ENCODE measurements around the gene TRABD2A. TPM values are rescaled to one million over a fixed set of nuclear protein-coding genes. Genes with fewer than 3 reads are reported as not detected.

Gene TRABD2A
- total RNA-seq, 3 donors from 2014 or later (not counting 1 experiment from before 2014, with no cell fraction given), result 1.4 to 6.3 (median 6.3) TPM

- intact Hi-C loops (cut with micrococcal nuclease), result no loop called here
- Histone ChIP-seq H3K36me3 (ENCODE audit: control insufficient read depth, insufficient read depth, low read length) (no peaks in the 10 kb centered on the region), H3K4me1 (ENCODE audit: control insufficient read depth, insufficient read depth, low read length) (no peaks in the 10 kb centered on the region), H3K27me3 (ENCODE audit: control insufficient read depth, insufficient read depth, low read length) (no peaks in the 10 kb centered on the region), H3K9me3 (ENCODE audit: control insufficient read depth, insufficient read depth, low read length) (no peaks in the 10 kb centered on the region), H3K27ac (ENCODE audit: low read length) (no peak overlapping the region), H3K4me3 (ENCODE audit: low read length) (no peak overlapping the region)
- no peak for ATAC-seq
- Mint-ChIP-seq H3K4me3 (no peak overlapping the region), H3K36me3 (peaks cover 6% of the 10 kb centered on the region), H3K4me1 (no peaks in the 10 kb centered on the region), H3K27ac (no peak overlapping the region), H3K9me3 (no peaks in the 10 kb centered on the region), H3K27me3 (ENCODE audit: low read depth in 2 of 2) (no peaks in the 10 kb centered on the region)
- no peak for TF ChIP-seq CTCF (IDR thresholded peaks at IDR 0.05)
- DNase-seq, result no peak
- WGBS (ENCODE audit: insufficient coverage), result 100% methylated on average over 6 of the region's 6 CpGs
Measured at GRCh38 chr2:84792856-84793522, 87.9 kb downstream of the TRABD2A start.

- no peak overlapping the region for H3K27ac ChIP-seq (ENCODE audit: low read length)
Measured at GRCh38 chr2:84788498-84788897, 92.4 kb downstream of the TRABD2A start.

GRCh38 chr2:84788027-84788426, 92.9 kb downstream of the TRABD2A start:
- Histone ChIP-seq H3K4me1 (ENCODE audit: control insufficient read depth, insufficient read depth, low read length) (peaks cover 7% of the 10 kb centered on the region), H3K36me3 (ENCODE audit: control insufficient read depth, insufficient read depth, low read length) (no peaks in the 10 kb centered on the region), H3K9me3 (ENCODE audit: control insufficient read depth, insufficient read depth, low read length) (no peaks in the 10 kb centered on the region), H3K4me3 (ENCODE audit: low read length) (no peak overlapping the region), H3K27me3 (ENCODE audit: control insufficient read depth, insufficient read depth, low read length) (no peaks in the 10 kb centered on the region), H3K27ac (ENCODE audit: low read length) (no peak overlapping the region)
- intact Hi-C loops (cut with micrococcal nuclease), result loop anchor here (10.0 kb wide), 1 partner anchor 97 kb away; the partner anchor contains the start of gene TRABD2A
- Mint-ChIP-seq H3K27me3 (ENCODE audit: low read depth in 2 of 2) (no peaks in the 10 kb centered on the region), H3K4me3 (no peak overlapping the region), H3K27ac (no peak overlapping the region), H3K36me3 (peaks cover 6% of the 10 kb centered on the region), H3K4me1 (peaks cover 23 to 31% of the 10 kb centered on the region in 2 donors), H3K9me3 (peaks cover 0 to 2% of the 10 kb centered on the region in 2 donors)
- DNase-seq (no peak), ATAC-seq (no peak)
- 83% methylated on average over 1 of the region's 1 CpG for WGBS (ENCODE audit: insufficient coverage)
- TF ChIP-seq CTCF (IDR thresholded peaks at IDR 0.05), result no peak

More at GRCh38 chr2:84788498-84788897, 92.4 kb downstream of the TRABD2A start:
- Histone ChIP-seq H3K36me3 (ENCODE audit: control insufficient read depth, insufficient read depth, low read length) (no peaks in the 10 kb centered on the region), H3K4me3 (ENCODE audit: low read length) (no peak overlapping the region), H3K4me1 (ENCODE audit: control insufficient read depth, insufficient read depth, low read length) (peaks cover 7% of the 10 kb centered on the region), H3K27me3 (ENCODE audit: control insufficient read depth, insufficient read depth, low read length) (no peaks in the 10 kb centered on the region), H3K9me3 (ENCODE audit: control insufficient read depth, insufficient read depth, low read length) (no peaks in the 10 kb centered on the region)
- DNase-seq (no peak), ATAC-seq (no peak)
- WGBS (ENCODE audit: insufficient coverage), result 80% methylated on average over 3 of the region's 3 CpGs
- intact Hi-C loops (cut with micrococcal nuclease), result loop anchor here (10.0 kb wide), 1 partner anchor 96 kb away; the partner anchor contains the start of gene TRABD2A
- Mint-ChIP-seq H3K27ac (no peak overlapping the region), H3K4me1 (peaks cover 18 to 26% of the 10 kb centered on the region in 2 donors), H3K9me3 (peaks cover 0 to 2% of the 10 kb centered on the region in 2 donors), H3K27me3 (ENCODE audit: low read depth in 2 of 2) (no peaks in the 10 kb centered on the region), H3K36me3 (peaks cover 6% of the 10 kb centered on the region), H3K4me3 (no peak overlapping the region)
- no peak for TF ChIP-seq CTCF (IDR thresholded peaks at IDR 0.05)

Measured in natural killer cell (primary cell).